H9 (cell line): ENCODE results near the gene ZCWPW1. TPM values are rescaled to one million over a fixed set of nuclear protein-coding genes. Genes with fewer than 3 reads are reported as not detected.

Experiments used
- DNase-seq: peaks from one replicate; pipeline ENCODE4 v3.0.0-alpha.2; 2017
- H2AFZ ChIP-seq: one replicate; pipeline ENCODE4 v1.6.1; 2013; ENCODE audit warnings: mild to moderate bottlenecking, low read length, control low read depth, moderate library complexity
- H2AK5ac ChIP-seq: 2 replicates; pipeline ENCODE4 v1.6.1; 2013; ENCODE audit warnings: low read length, control low read depth, mixed read lengths; ENCODE audit not compliant: insufficient read length
- H2BK120ac ChIP-seq: one replicate; pipeline ENCODE4 v1.6.1; 2013; ENCODE audit warnings: low read depth, mild to moderate bottlenecking, low read length, control low read depth, inconsistent platforms; ENCODE audit not compliant: poor library complexity, severe bottlenecking
- H2BK12ac ChIP-seq: 2 replicates; pipeline ENCODE4 v1.6.1; 2013; ENCODE audit warnings: low read length, control low read depth, mixed read lengths, low read depth; ENCODE audit not compliant: insufficient read length
- H2BK15ac ChIP-seq: 2 replicates; pipeline ENCODE4 v1.6.1; 2013; ENCODE audit warnings: low read depth, low read length, control low read depth
- H2BK20ac ChIP-seq: one replicate; pipeline ENCODE4 v1.6.1; 2013; ENCODE audit warnings: low read depth, mild to moderate bottlenecking, low read length, control low read depth, inconsistent platforms; ENCODE audit not compliant: poor library complexity, severe bottlenecking
- H2BK5ac ChIP-seq: 2 replicates; pipeline ENCODE4 v1.6.1; 2013; ENCODE audit warnings: low read length, control low read depth, mixed read lengths; ENCODE audit not compliant: insufficient read length
- H3K14ac ChIP-seq: 2 replicates; pipeline ENCODE4 v1.6.1; 2013; ENCODE audit warnings: low read length, control low read depth; ENCODE audit not compliant: insufficient read depth
- H3K18ac ChIP-seq: 2 replicates; pipeline ENCODE4 v1.6.1; 2013; ENCODE audit warnings: low read depth, mild to moderate bottlenecking, mixed read lengths, low read length, control low read depth; ENCODE audit not compliant: insufficient read length
- H3K23ac ChIP-seq: 2 replicates; pipeline ENCODE4 v1.6.1; 2013; ENCODE audit warnings: low read length, control low read depth, mixed read lengths, low read depth; ENCODE audit not compliant: insufficient read length
- H3K23me2 ChIP-seq: 2 replicates; pipeline ENCODE4 v1.6.1; 2013; ENCODE audit warnings: low read depth, mild to moderate bottlenecking, mixed read lengths, low read length, control low read depth; ENCODE audit not compliant: insufficient read length, poor library complexity, severe bottlenecking
- H3K27ac ChIP-seq: 2 replicates; pipeline ENCODE4 v1.5.1; 2013; ENCODE audit warnings: low read length, control low read depth, mixed read lengths, low read depth; ENCODE audit not compliant: insufficient read length
- H3K27me3 ChIP-seq: 2 replicates; pipeline ENCODE4 v1.6.1; 2013; ENCODE audit warnings: low read length, control low read depth, inconsistent platforms; ENCODE audit not compliant: insufficient read depth
- H3K4ac ChIP-seq: 2 replicates; pipeline ENCODE4 v1.6.1; 2013; ENCODE audit warnings: low read depth, mild to moderate bottlenecking, control low read depth, inconsistent platforms, low read length, moderate library complexity
- H3K4me1 ChIP-seq: 2 replicates; pipeline ENCODE4 v1.6.1; 2013; ENCODE audit warnings: low read length, control low read depth, inconsistent platforms; ENCODE audit not compliant: insufficient read depth
- H3K4me2 ChIP-seq: 2 replicates; pipeline ENCODE4 v1.6.1; 2013; ENCODE audit warnings: low read length, control low read depth, mixed read lengths; ENCODE audit not compliant: insufficient read length, insufficient read depth
- H3K56ac ChIP-seq: 2 replicates; pipeline ENCODE4 v1.6.1; 2013; ENCODE audit warnings: low read depth, mild to moderate bottlenecking, mixed read lengths, low read length, control low read depth; ENCODE audit not compliant: insufficient read length
- H3K79me1 ChIP-seq: 2 replicates; pipeline ENCODE4 v1.6.1; 2013; ENCODE audit warnings: low read depth, mild to moderate bottlenecking, moderate library complexity, low read length, control low read depth, inconsistent platforms; ENCODE audit not compliant: insufficient read depth, poor library complexity, severe bottlenecking
- H3K79me2 ChIP-seq: 2 replicates; pipeline ENCODE4 v1.6.1; 2013; ENCODE audit warnings: low read length, control low read depth, inconsistent platforms; ENCODE audit not compliant: insufficient read depth
- H3K9ac ChIP-seq: 2 replicates; pipeline ENCODE4 v1.6.1; 2013; ENCODE audit warnings: low read length, control low read depth, mixed read lengths; ENCODE audit not compliant: insufficient read length; ENCODE audit errors: extremely low read depth
- H3K9me3 ChIP-seq: one replicate; pipeline ENCODE4 v1.6.1; 2013; ENCODE audit warnings: low read depth, low read length, inconsistent platforms; ENCODE audit not compliant: control insufficient read depth
- H3T11ph ChIP-seq: one replicate; pipeline ENCODE4 v1.6.1; 2013; ENCODE audit warnings: mild to moderate bottlenecking, low read length, control low read depth, inconsistent platforms
- H4K20me1 ChIP-seq: one replicate; pipeline ENCODE4 v1.6.1; 2013; ENCODE audit not compliant: control insufficient read depth, insufficient read length, insufficient read depth
- H4K5ac ChIP-seq: 2 replicates; pipeline ENCODE4 v1.6.1; 2013; ENCODE audit warnings: low read depth, mild to moderate bottlenecking, mixed read lengths, low read length, control low read depth; ENCODE audit not compliant: insufficient read length
- H4K8ac ChIP-seq: replicated peaks from 2 replicates; pipeline ENCODE4 v1.6.1; 2013; ENCODE audit warnings: low read length, control low read depth, mixed read lengths, low read depth; ENCODE audit not compliant: insufficient read length
- H4K91ac ChIP-seq: 2 replicates; pipeline ENCODE4 v1.6.1; 2013; ENCODE audit warnings: low read depth, mild to moderate bottlenecking, moderate library complexity, mixed read lengths, low read length, control low read depth; ENCODE audit not compliant: insufficient read length
- H3K27ac Mint-ChIP-seq, 3 experiments: 2 replicates in 2 of 3; 3 replicates in 1 of 3; pipeline ENCODE4 v1.8.0; 2020 to 2021; ENCODE audit warnings: mixed read lengths in 3 of 3, mild to moderate bottlenecking in 1 of 3, moderate library complexity in 1 of 3
- H3K27me3 Mint-ChIP-seq: 2 replicates; pipeline ENCODE4 v1.8.0; 2021; ENCODE audit warnings: low read depth, mild to moderate bottlenecking, moderate library complexity, mixed read lengths
- H3K36me3 Mint-ChIP-seq, 3 experiments: 2 replicates in 2 of 3; 3 replicates in 1 of 3; pipeline ENCODE4 v1.8.0; 2020 to 2021; ENCODE audit warnings: low read depth in 3 of 3, mixed read lengths in 3 of 3; ENCODE audit not compliant: insufficient read depth in 1 of 3
- H3K4me1 Mint-ChIP-seq, 2 experiments: 2 replicates each; pipeline ENCODE4 v1.8.0; 2020; ENCODE audit warnings: mixed read lengths in 2 of 2
- H3K4me3 Mint-ChIP-seq, 2 experiments: 2 replicates in 1 of 2; 3 replicates in 1 of 2; pipeline ENCODE4 v1.8.0; 2020 to 2021; ENCODE audit warnings: mild to moderate bottlenecking in 2 of 2, mixed read lengths in 2 of 2, moderate library complexity in 1 of 2
- H3K9me3 Mint-ChIP-seq, 2 experiments: 2 replicates in 1 of 2; 3 replicates in 1 of 2; pipeline ENCODE4 v1.8.0; 2020; ENCODE audit warnings: mild to moderate bottlenecking in 2 of 2, mixed read lengths in 2 of 2, moderate library complexity in 1 of 2
- CTCF ChIP-seq: fragments of 200-600 bp; sonication (generic); conservative IDR thresholded peaks from 3 replicates; pipeline ENCODE4 v1.8.0; 2021; ENCODE audit warnings: antibody characterized with exemption, mild to moderate bottlenecking
- WGBS: extraction: QIAGEN DNeasy Blood & Tissue Kit; methylation state at CpG from one replicate; pipeline ENCODE4 v1.1.7; 2013; ENCODE audit warnings: missing lambda C conversion rate, low lambda C conversion rate, mixed read lengths; ENCODE audit not compliant: insufficient read length; ENCODE audit errors: extremely low coverage; 5-methylcytosine and 5-hydroxymethylcytosine counted together
- total RNA-seq: library from RNA; stranded (reverse); gene quantifications from 2 replicates; pipeline ENCODE4 v1.2.1, GENCODE V29; 2021

Gene ZCWPW1
- total RNA-seq, 1 experiment from 2014 or later = 1.1 TPM

- H3K79me2 ChIP-seq = no peaks in the 10 kb centered on the region
- no peak overlapping the region for H2AK5ac ChIP-seq
- H3K4me2 ChIP-seq = no peak overlapping the region
- DNase-seq = no peak
- H4K20me1 ChIP-seq = no peaks in the 10 kb centered on the region
- no peak overlapping the region for H2BK5ac ChIP-seq
- no peaks in the 10 kb centered on the region for H3K79me1 ChIP-seq
- H3K23ac ChIP-seq = no peak overlapping the region
- H2BK20ac ChIP-seq = no peak overlapping the region
- no peaks in the 10 kb centered on the region for H3K27me3 ChIP-seq
- H3K14ac ChIP-seq = no peak overlapping the region
- no peak overlapping the region for H3K56ac ChIP-seq
- no peak overlapping the region for H3K9ac ChIP-seq
- H3K23me2 ChIP-seq = no peaks in the 10 kb centered on the region
- Mint-ChIP-seq H3K4me3 (no peak overlapping the region; a peak in 1 of 5 replicates), H3K36me3 (peaks cover 37 to 83% (median 68%) of the 10 kb centered on the region in 3 experiments), H3K27ac (peak overlapping the region in 1 of 3 experiments; percentile 22; a peak in 1 of 7 replicates), H3K9me3 (no peaks in the 10 kb centered on the region; a peak in 1 of 5 replicates), H3K27me3 (no peaks in the 10 kb centered on the region), H3K4me1 (no peaks in the 10 kb centered on the region)
- no peak overlapping the region for H2AFZ ChIP-seq
- no peak for TF ChIP-seq CTCF
- no CpG with 5 or more reads among the region's 8 CpGs for WGBS
- no peak overlapping the region for H3K18ac ChIP-seq
- no peak overlapping the region for H4K91ac ChIP-seq
- no peak overlapping the region for H4K5ac ChIP-seq
- H4K8ac ChIP-seq = no peak overlapping the region
- no peak overlapping the region for H2BK15ac ChIP-seq
- no peak overlapping the region for H3K4ac ChIP-seq
- no peak overlapping the region for H3T11ph ChIP-seq
- H2BK120ac ChIP-seq = no peak overlapping the region
- no peak overlapping the region for H3K27ac ChIP-seq
- H3K9me3 ChIP-seq = no peaks in the 10 kb centered on the region
- H2BK12ac ChIP-seq = no peak overlapping the region
- no peaks in the 10 kb centered on the region for H3K4me1 ChIP-seq
Observed at GRCh38 chr7:100356416-100357068, 72.0 kb downstream of the ZCWPW1 start.
